IMR-90 (cell line): ENCODE results near the gene CDK10. TPM values are rescaled to one million over a fixed set of nuclear protein-coding genes. Genes with fewer than 3 reads are reported as not detected.

Source experiments
- ATAC-seq: fragments of 200-7000 bp; cut with Tn5 transposase; 2 replicates; pipeline ENCODE4 v1.9.1; 2020; ENCODE audit warnings: low read depth, mild to moderate bottlenecking, moderate library complexity
- BruUV-seq: library from RNA; stranded (reverse); fragments of 400-500 nt; replicated peaks from 2 replicates; lab custom pipeline; 2021; lab: Mats Ljungman, UMichigan
- CTCF ChIA-PET: fragments of 300-600 bp; formaldehyde crosslinking; extraction: SDS; loops from one replicate; lab custom pipeline; 2021; ENCODE audit warnings: antibody characterized with exemption; lab: Yijun Ruan, JAX
- POLR2A ChIA-PET: fragments of 300-600 bp; sonication (Branson Sonifier 250); formaldehyde crosslinking; loops from one replicate; lab custom pipeline; 2022; ENCODE audit warnings: antibody characterized with exemption; ENCODE audit not compliant: unreplicated experiment; lab: Charles Lee
- DNase-seq: peaks from one replicate; pipeline ENCODE4 v3.0.0; 2013
- H2AFZ ChIP-seq: replicated peaks from 2 replicates; pipeline ENCODE3; 2013; ENCODE audit warnings: low read length, mild to moderate bottlenecking; ENCODE audit not compliant: poor library complexity
- H2AK5ac ChIP-seq: 2 replicates; pipeline ENCODE4 v1.6.1; 2013; ENCODE audit warnings: low read depth, low read length, inconsistent platforms
- H2AK9ac ChIP-seq: replicated peaks from 2 replicates; pipeline ENCODE3; 2013; ENCODE audit warnings: mild to moderate bottlenecking, low read depth, low read length, moderate library complexity; ENCODE audit not compliant: poor library complexity
- H2BK120ac ChIP-seq: 2 replicates; pipeline ENCODE4 v1.6.1; 2013; ENCODE audit warnings: low read depth, low read length, inconsistent platforms
- H2BK15ac ChIP-seq: 3 replicates; pipeline ENCODE4 v1.6.1; 2013; ENCODE audit warnings: low read depth, low read length, inconsistent platforms
- H2BK20ac ChIP-seq: 2 replicates; pipeline ENCODE4 v1.6.1; 2013; ENCODE audit warnings: low read depth, mild to moderate bottlenecking, inconsistent platforms, low read length, moderate library complexity
- H2BK5ac ChIP-seq: 2 replicates; pipeline ENCODE4 v1.6.1; 2013; ENCODE audit warnings: mild to moderate bottlenecking, low read depth, low read length, inconsistent platforms; ENCODE audit not compliant: poor library complexity, severe bottlenecking
- H3K14ac ChIP-seq: replicated peaks from 2 replicates; pipeline ENCODE4 v1.6.1; 2013; ENCODE audit warnings: low read depth, low read length, inconsistent platforms
- H3K18ac ChIP-seq: 2 replicates; pipeline ENCODE4 v1.6.1; 2013; ENCODE audit warnings: low read depth, low read length, control low read depth
- H3K23ac ChIP-seq: 2 replicates; pipeline ENCODE4 v1.6.1; 2013; ENCODE audit warnings: low read depth, low read length, inconsistent platforms
- H3K27ac ChIP-seq: 2 replicates; pipeline ENCODE4 v1.5.1; 2013; ENCODE audit warnings: mild to moderate bottlenecking, control low read depth, low read length; ENCODE audit not compliant: insufficient read depth
- H3K27me3 ChIP-seq: 2 replicates; pipeline ENCODE4 v1.6.1; 2013; ENCODE audit warnings: low read length; ENCODE audit not compliant: control insufficient read depth, insufficient read depth
- H3K36me3 ChIP-seq: 2 replicates; pipeline ENCODE4 v1.6.1; 2013; ENCODE audit warnings: low read length, mixed read lengths; ENCODE audit not compliant: control insufficient read depth, insufficient read depth
- H3K4ac ChIP-seq: 2 replicates; pipeline ENCODE4 v1.6.1; 2013; ENCODE audit warnings: low read depth, low read length, inconsistent platforms
- H3K4me1 ChIP-seq: 2 replicates; pipeline ENCODE4 v1.6.1; 2013; ENCODE audit warnings: low read length, mixed read lengths; ENCODE audit not compliant: control insufficient read depth, insufficient read depth
- H3K4me2 ChIP-seq: 2 replicates; pipeline ENCODE4 v1.6.1; 2013; ENCODE audit warnings: low read depth, mild to moderate bottlenecking, control low read depth, low read length, moderate library complexity
- H3K4me3 ChIP-seq: 2 replicates; pipeline ENCODE4 v1.5.1; 2013; ENCODE audit warnings: low read depth, mild to moderate bottlenecking, control low read depth, low read length, moderate library complexity; ENCODE audit not compliant: insufficient read depth
- H3K56ac ChIP-seq: 2 replicates; pipeline ENCODE4 v1.6.1; 2013; ENCODE audit warnings: low read length, inconsistent platforms; ENCODE audit not compliant: insufficient read depth; ENCODE audit errors: extremely low read depth
- H3K79me1 ChIP-seq, 2 experiments: 2 replicates each; pipeline ENCODE4 v1.6.1; 2013; ENCODE audit warnings: low read length in 2 of 2, inconsistent platforms in 1 of 2, low read depth in 1 of 2
- H3K9ac ChIP-seq: 2 replicates; pipeline ENCODE4 v1.6.1; 2013; ENCODE audit warnings: low read depth, low read length, control low read depth
- H3K9me1 ChIP-seq: 2 replicates; pipeline ENCODE4 v1.6.1; 2013; ENCODE audit warnings: low read length, inconsistent platforms; ENCODE audit not compliant: insufficient read depth
- H3K9me3 ChIP-seq: 2 replicates; pipeline ENCODE4 v1.6.1; 2013; ENCODE audit warnings: low read length; ENCODE audit not compliant: control insufficient read depth, insufficient read depth
- H4K20me1 ChIP-seq: 2 replicates; pipeline ENCODE4 v1.6.1; 2013; ENCODE audit warnings: low read length, inconsistent platforms; ENCODE audit not compliant: insufficient read depth
- H4K5ac ChIP-seq: 2 replicates; pipeline ENCODE4 v1.6.1; 2013; ENCODE audit warnings: mild to moderate bottlenecking, low read depth, low read length, control low read depth
- H4K8ac ChIP-seq, 2 experiments: 2 replicates each; pipeline ENCODE4 v1.6.1; 2013; ENCODE audit warnings: low read depth in 2 of 2, low read length in 2 of 2, control low read depth in 1 of 2, inconsistent platforms in 1 of 2
- H4K91ac ChIP-seq: 2 replicates; pipeline ENCODE4 v1.6.1; 2013; ENCODE audit warnings: low read depth, low read length, inconsistent platforms; ENCODE audit not compliant: insufficient read depth
- BHLHE40 ChIP-seq: fragments of 150-350 bp; IDR thresholded peaks from 2 replicates; pipeline ENCODE4 v1.6.1; 2016; ENCODE audit warnings: mild to moderate bottlenecking, low read depth, low read length
- ELK1 ChIP-seq: fragments of 150-350 bp; IDR thresholded peaks from 2 replicates; pipeline ENCODE4 v1.6.1; 2016; ENCODE audit warnings: low read depth, mild to moderate bottlenecking, low read length, moderate library complexity, borderline replicate concordance
- FOS ChIP-seq: fragments of 150-350 bp; IDR thresholded peaks from 2 replicates; pipeline ENCODE4 v1.6.1; 2016; ENCODE audit warnings: low read depth, low read length
- NFE2L2 ChIP-seq: fragments of 150-350 bp; IDR thresholded peaks from 2 replicates; pipeline ENCODE4 v1.6.1; 2016; ENCODE audit warnings: low read depth, mild to moderate bottlenecking, low read length
- SMC3 ChIP-seq: fragments of 150-350 bp; IDR thresholded peaks from 2 replicates; pipeline ENCODE4 v1.6.1; 2016; ENCODE audit warnings: low read depth, mild to moderate bottlenecking, antibody characterized with exemption, low read length, moderate library complexity
- USF2 ChIP-seq: fragments of 150-350 bp; IDR thresholded peaks from 2 replicates; pipeline ENCODE4 v1.6.1; 2017; ENCODE audit warnings: mild to moderate bottlenecking, antibody characterized with exemption, low read length, low read depth
- WGBS, 2 experiments: methylation state at CpG; one replicate each; pipeline versions ENCODE4 v1.1.5 to v1.1.7; 2013; ENCODE audit warnings: missing lambda C conversion rate in 2 of 2; ENCODE audit not compliant: insufficient read length in 1 of 2; ENCODE audit errors: extremely low coverage in 2 of 2; 5-methylcytosine and 5-hydroxymethylcytosine counted together
- dilution Hi-C: fragments of 300-500 bp; cut with HindIII; formaldehyde crosslinking; loops from one replicate; pipeline ENCODE4 v1.14.3; 2018; ENCODE audit warnings: low sequenced_read_pairs; ENCODE audit not compliant: unreplicated experiment
- in situ Hi-C: fragments of 300-500 bp; cut with MboI; formaldehyde crosslinking; loops from 3 replicates; pipeline ENCODE4 v1.14.3; 2019; ENCODE audit warnings: low sequenced_read_pairs, inconsistent platforms, mixed read lengths
- intact Hi-C: fragments of 100-400 bp; cut with micrococcal nuclease; formaldehyde crosslinking; loops from 2 replicates; pipeline ENCODE4 v1.10.0; 2022
- polyA plus RNA-seq, 3 experiments: library from polyadenylated mRNA; depleted of rRNA; stranded (reverse); fragments of >200 nt; gene quantifications; 2 replicates each; pipeline ENCODE4 v1.2.3, GENCODE V29; 2012; ENCODE audit warnings: low replicate concordance in 1 of 3
- total RNA-seq: library from RNA; depleted of rRNA; stranded (reverse); fragments of >200 nt; gene quantifications from 2 replicates; pipeline ENCODE4 v1.2.3, GENCODE V29; 2012

The CDK10 gene
- total and polyA plus RNA-seq, 2 of the 4 experiments (the other 2 are of a cell fraction), result 19.5 to 61.8 TPM

GRCh38 chr16:89712274-89712781 lies 25.8 kb downstream of the CDK10 start:
- H2AK5ac ChIP-seq, result 0 out of 2 replicates have a peak overlapping the region, but pooled peaks have one; percentile 0
- no TSS peak for BruUV-seq
- CTCF ChIA-PET, result interaction anchor here (1.4 kb wide), 1 partner anchor 148 kb away, joined by 3 read pairs; no protein-coding TSS in a partner anchor
- no peak overlapping the region for H3K4ac ChIP-seq
- peak overlapping the region; percentile 44; the same call in 1 of the 2 replicates for H3K9ac ChIP-seq
- H4K5ac ChIP-seq, result no peak overlapping the region
- no peaks in the 10 kb centered on the region for H3K9me1 ChIP-seq
- peaks cover 4% of the 10 kb centered on the region for H3K4me1 ChIP-seq
- H3K27ac ChIP-seq, result no peak overlapping the region; the same call in 1 of the 2 replicates
- H3K27me3 ChIP-seq, result no peaks in the 10 kb centered on the region
- peaks cover 18% of the 10 kb centered on the region; the same call in 1 of the 2 replicates for H3K36me3 ChIP-seq
- no peak overlapping the region for H3K14ac ChIP-seq
- 4% methylated on average over 4 of the region's 22 CpGs; no CpG with 5 or more reads in 1 of the 2 experiments for WGBS, 2 experiments
- peak overlapping the region; percentile 80 for H2AK9ac ChIP-seq
- H3K4me3 ChIP-seq, result peak overlapping the region; percentile 45; the same call in 1 of the 2 replicates
- ATAC-seq, result peak; percentile 15; the same call in 1 of the 2 replicates
- no peak overlapping the region for H3K23ac ChIP-seq
- H3K56ac ChIP-seq, result no peak overlapping the region
- no peak overlapping the region for H2BK5ac ChIP-seq
- intact Hi-C loops, result no loop called here
- peak overlapping the region; percentile 90 for H2AFZ ChIP-seq
- H2BK15ac ChIP-seq, result no peak overlapping the region
- no peak overlapping the region for H2BK120ac ChIP-seq
- POLR2A ChIA-PET, result no interaction called here
- dilution Hi-C loops, result no loop called here
- peak; percentile 28 for DNase-seq
- no peak for TF ChIP-seq SMC3
- no peak for TF ChIP-seq FOS
- no peak for TF ChIP-seq NFE2L2
- no peak for TF ChIP-seq ELK1
- no peak for TF ChIP-seq BHLHE40
- no peak for TF ChIP-seq USF2
- no peaks in the 10 kb centered on the region for H3K9me3 ChIP-seq
- H4K8ac ChIP-seq, result no peak overlapping the region
- H4K91ac ChIP-seq, result no peak overlapping the region
- peaks cover 0 to 7% of the 10 kb centered on the region in 2 experiments; a peak in 1 of 4 replicates for H3K79me1 ChIP-seq
- no peak overlapping the region for H3K18ac ChIP-seq
- no peak overlapping the region for H2BK20ac ChIP-seq
- H4K20me1 ChIP-seq, result no peaks in the 10 kb centered on the region; the same call in 1 of the 2 replicates
- H3K4me2 ChIP-seq, result peak overlapping the region; percentile 82
- in situ Hi-C loops, result no loop called here
